ENCODE data around the gene HERC4. TPM values are rescaled to one million over a fixed set of nuclear protein-coding genes. Genes with fewer than 3 reads are reported as not detected.

The HERC4 gene
- total RNA-seq (2014; rRNA removed; shearing (Covaris generic)): 49.6 and 61.2 TPM in 2 replicates
- polyA plus RNA-seq (2014; cell fraction: nucleus; rRNA removed): 51.5 and 74.3 TPM in 2 replicates

DNA sequence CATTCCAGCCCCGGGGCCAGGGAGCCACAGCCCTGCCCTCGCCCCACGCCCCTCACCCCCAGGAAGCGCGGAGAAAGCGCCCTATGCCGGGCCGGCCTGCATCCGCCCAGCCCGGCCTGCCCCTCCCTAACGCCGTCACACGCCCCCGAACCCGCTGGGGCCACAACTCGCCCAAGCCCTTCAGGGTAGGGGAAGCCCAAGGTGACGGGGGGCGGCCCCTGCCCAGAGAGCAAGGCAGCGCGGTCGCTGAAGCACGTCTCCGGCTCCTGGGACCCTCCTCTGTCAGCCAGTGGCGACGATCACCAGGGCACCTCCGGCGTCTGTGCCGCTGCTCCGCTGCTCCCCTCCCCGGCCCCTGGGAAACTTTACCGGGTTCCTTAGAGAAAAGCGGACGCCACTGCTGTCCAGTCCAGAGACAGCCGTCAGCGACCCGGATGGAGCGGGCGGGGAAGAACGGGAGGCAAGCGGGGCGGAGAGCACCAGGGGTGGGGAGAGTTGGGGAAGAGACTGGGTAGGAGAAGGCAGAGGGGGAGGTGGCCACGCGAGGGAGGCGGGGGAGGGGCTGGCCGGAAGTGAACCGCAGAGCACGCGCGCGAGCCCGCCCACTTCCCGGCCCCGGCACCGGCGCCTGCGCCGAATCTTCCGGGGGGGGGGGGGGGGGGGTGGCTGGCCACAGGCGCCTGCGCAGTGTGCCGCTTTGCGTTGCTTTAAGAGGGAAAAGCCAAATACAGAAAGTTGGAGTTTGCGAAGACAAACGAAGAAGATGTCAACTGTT, at the start of gene HERC4:
HERC4 (minus strand) TSS at position 509 of the 775 bp plus-strand sequence. CDS start 2,175 bp downstream, outside the sequence.
- DNase-seq (ENCODE audit: extremely low read depth, low read depth): peak; percentile 92

DNA sequence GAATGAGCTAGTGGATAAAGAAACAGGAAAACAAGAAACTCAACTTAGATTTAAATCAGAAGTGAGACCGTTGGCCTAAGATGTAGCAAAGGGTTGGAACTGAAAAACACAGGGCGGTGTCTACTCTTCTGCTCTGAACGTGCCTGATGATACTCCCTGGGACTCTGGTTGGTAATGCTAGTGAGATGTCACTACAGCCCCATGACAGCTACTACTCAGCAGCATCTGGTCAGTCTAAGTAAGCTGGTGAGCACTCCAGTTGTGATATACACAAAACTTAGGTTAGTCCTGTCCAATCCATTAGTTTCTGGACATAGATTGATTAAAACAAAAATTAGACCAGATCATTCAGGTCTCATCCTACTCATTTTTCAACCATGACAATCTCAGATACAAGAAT, 49.6 kb upstream of the HERC4 start:
- no peak for DNase-seq (ENCODE audit: extremely low read depth, low read depth)

DNA sequence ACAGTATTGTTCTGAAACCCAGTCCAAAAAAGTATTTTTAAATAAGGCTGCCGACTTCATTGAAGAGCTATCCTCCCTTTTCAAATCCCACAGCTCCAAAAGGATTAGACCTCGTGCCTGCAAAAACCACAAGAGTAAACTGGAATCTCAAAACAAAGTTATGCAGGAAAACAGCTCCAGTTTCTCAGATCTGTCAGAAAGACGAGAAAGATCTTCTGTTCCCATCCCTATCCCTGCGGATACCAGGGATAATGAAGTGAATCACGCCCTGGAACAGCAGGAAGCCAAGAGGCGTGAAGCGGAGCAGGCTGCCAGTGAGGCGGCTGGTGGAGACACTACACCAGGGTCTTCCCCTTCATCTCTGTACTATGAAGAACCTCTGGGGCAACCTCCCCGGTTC, 46.8 kb upstream of the HERC4 start:
- no peak for DNase-seq (ENCODE audit: extremely low read depth, low read depth)

- DNase-seq (ENCODE audit: extremely low read depth, low read depth): no peak
Observed at GRCh38 chr10:68121020-68121743, 46.1 kb upstream of the HERC4 start.

- DNase-seq (ENCODE audit: extremely low read depth, low read depth): no peak
Observed at GRCh38 chr10:68118657-68119056, 43.6 kb upstream of the HERC4 start.

GRCh38 chr10:68112837-68113236, 37.8 kb upstream of the HERC4 start:
- DNase-seq (ENCODE audit: extremely low read depth, low read depth): no peak

GRCh38 chr10:68111584-68111983, 36.5 kb upstream of the HERC4 start:
- DNase-seq (ENCODE audit: extremely low read depth, low read depth): no peak

DNA sequence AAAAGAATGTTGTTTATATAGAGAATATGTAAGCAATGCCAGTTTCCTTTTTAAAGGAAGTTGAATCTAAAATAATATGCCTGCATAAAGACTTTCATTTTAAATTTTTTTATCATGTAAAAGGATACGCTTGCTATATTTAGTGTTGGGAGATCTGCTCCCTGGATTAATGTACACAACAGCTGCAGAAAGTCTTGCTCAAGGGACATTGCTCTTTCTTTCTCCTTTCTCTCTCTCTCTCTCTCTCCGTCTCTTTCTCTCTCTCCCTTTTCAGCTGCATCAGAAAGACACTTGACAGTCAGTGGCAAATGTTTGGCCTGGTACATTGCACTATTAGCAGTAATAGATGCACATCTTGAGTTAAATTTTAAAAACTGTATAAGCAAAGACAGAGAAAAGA, 34.9 kb upstream of the HERC4 start:
- DNase-seq (ENCODE audit: extremely low read depth, low read depth): no peak

DNA sequence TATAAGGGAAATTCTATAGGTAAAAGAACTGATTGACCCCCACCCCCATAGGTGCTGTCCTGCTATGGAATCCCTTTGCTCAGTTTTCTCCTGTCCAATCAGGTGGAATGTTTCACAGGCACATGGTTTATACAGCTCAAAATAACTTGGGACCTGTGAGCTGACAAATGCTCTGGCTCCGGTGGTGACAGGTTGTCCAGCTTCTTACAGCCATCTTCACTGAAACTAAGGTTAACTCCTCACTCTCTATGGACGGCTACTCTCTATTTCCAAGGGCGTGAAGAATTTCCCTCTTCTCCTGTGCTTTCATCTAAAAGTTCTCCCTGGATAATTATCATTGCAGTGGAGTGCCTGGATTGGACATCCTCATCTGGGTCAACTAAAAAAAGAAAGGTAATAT, 34.2 kb upstream of the HERC4 start, which contains the start of gene MYPN:
MYPN (plus strand) TSS at position 158 of the 400 bp plus-strand sequence. CDS start 11,951 bp downstream, outside the sequence.
- no peak for DNase-seq (ENCODE audit: extremely low read depth, low read depth)

GRCh38 chr10:68108653-68109052, 33.6 kb upstream of the HERC4 start:
- no peak for DNase-seq (ENCODE audit: extremely low read depth, low read depth)

GRCh38 chr10:68108051-68108450, 33.0 kb upstream of the HERC4 start:
- DNase-seq (ENCODE audit: extremely low read depth, low read depth): no peak

DNA sequence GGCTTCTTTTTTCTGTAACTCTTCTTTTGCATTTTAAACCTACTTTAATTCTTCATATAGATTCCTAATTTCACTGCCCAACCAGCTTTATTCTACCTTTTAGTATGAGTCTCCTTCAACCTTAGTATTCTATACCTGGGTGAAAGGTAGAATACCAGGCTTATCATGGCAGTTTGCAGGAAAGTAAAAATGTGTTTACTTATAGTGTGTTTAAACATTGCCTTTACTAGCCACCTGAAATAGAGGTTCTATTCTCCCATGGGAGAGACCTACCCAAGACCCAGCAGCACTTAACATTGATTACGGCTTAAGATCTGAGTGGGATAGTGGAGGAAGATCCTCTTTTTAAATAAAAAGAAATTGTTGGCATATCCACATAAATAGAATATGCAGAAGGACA, 32.6 kb upstream of the HERC4 start:
- no peak for DNase-seq (ENCODE audit: extremely low read depth, low read depth)

- peak; percentile 40 for DNase-seq (ENCODE audit: extremely low read depth, low read depth)
Observed at GRCh38 chr10:68106656-68107055, 31.6 kb upstream of the HERC4 start.

DNA sequence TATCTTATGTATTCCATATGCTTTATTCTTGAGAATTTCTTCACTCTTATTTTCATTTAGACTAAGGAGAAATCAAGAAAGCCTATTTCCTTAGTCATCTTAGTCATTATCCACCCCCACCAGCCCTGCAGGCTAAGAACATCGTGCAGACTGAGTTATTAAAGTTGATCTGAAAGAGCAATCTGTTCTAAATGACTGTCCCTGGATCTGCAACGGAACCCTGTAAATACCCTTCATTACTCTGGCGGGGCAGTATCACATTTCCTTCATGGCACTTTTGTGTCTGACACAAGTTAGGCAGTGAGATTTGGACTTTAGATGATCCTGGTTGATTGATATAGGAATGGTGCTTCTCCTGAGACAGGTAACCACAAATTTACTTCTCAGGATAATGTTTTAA, 30.7 kb upstream of the HERC4 start:
- peak; percentile 25 for DNase-seq (ENCODE audit: extremely low read depth, low read depth)

DNA sequence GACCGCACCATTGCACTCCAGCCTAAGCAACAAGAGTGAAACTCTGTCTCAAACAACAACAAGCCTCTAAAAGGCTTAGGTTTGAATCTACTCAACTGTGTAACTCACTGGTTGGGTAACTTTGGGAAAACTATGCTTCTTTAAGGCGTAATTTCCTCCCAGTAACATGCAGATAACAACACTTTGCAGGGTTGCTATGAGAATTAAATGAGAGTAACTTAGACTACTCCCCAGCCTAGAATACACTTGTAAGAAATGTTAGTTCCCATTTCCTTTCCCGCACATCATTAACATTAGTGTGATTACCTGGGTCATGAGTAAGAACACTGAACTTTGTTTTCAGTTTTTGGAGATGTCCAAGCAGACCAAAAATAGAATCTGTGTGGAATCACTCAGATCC, 28.8 kb upstream of the HERC4 start:
- no peak for DNase-seq (ENCODE audit: extremely low read depth, low read depth)

DNA sequence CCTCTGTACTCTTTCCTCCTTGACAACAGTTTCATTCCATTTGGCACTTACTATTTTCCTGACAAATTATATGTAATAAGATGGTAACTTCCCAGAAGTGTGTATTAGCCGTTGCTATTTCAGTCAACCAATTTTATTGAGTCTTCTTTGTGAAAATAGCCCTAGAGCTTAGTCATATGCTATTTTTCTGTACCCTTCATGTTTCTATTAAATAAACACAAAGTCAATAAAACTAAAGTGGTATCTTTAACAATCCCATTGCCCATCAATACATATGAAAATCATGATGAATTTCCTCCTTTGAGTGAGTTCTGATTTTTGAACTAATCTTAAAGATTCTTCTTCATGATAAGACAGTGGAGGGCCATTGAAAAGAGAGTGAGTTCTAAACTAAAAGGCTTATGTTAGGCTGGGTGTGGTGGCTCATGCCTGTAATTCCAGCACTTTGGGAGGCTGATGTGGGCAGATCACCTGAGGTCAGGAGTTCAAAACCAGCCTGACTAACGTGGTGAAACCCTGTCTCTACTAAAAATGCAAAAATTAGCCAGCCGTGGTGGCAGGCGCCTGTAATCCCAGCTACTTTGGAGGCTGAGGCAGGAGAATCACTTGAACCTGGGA, 28.3 kb upstream of the HERC4 start:
- no peak for DNase-seq (ENCODE audit: extremely low read depth, low read depth)

GRCh38 chr10:68101066-68101465, 26.0 kb upstream of the HERC4 start:
- DNase-seq (ENCODE audit: extremely low read depth, low read depth): no peak

- no peak for DNase-seq (ENCODE audit: extremely low read depth, low read depth)
Observed at GRCh38 chr10:68099736-68100135, 24.7 kb upstream of the HERC4 start.

DNA sequence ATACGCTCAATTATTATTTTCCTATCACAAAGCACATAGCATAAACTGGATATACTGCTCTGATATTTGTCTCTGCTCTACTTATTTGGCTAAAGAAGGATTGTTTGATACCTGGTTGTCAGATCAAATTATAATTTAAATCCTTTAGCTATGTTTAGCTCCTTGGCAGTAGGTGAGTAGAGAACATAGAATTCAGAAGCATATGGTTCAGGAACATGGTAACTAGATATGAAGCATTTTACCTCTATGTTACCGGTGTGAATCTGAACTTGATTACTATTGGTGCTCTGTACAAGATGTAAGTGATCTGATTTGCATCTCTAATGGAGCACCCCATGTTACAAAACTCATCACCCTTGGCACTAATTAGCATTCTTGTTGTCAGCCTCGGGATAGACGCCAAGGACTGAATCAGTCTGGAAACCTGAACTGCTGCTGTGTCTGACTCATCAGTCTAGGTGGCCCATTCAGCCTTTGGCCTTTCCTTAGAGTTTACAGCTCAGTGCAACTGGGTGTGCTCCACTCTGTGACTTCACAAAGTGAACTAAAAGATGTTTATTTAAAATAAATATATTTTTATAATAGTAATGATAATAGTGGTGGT, 21.9 kb upstream of the HERC4 start:
- peak; percentile 75 for DNase-seq (ENCODE audit: extremely low read depth, low read depth)

- no peak for DNase-seq (ENCODE audit: extremely low read depth, low read depth)
Observed at GRCh38 chr10:68095153-68095552, 20.1 kb upstream of the HERC4 start.

- no peak for DNase-seq (ENCODE audit: extremely low read depth, low read depth)
Observed at GRCh38 chr10:68092512-68092911, 17.4 kb upstream of the HERC4 start.

All from NCI-H460 (cell line).